ENCODE results near the gene SIGLECL1.

Gene SIGLECL1

DNA sequence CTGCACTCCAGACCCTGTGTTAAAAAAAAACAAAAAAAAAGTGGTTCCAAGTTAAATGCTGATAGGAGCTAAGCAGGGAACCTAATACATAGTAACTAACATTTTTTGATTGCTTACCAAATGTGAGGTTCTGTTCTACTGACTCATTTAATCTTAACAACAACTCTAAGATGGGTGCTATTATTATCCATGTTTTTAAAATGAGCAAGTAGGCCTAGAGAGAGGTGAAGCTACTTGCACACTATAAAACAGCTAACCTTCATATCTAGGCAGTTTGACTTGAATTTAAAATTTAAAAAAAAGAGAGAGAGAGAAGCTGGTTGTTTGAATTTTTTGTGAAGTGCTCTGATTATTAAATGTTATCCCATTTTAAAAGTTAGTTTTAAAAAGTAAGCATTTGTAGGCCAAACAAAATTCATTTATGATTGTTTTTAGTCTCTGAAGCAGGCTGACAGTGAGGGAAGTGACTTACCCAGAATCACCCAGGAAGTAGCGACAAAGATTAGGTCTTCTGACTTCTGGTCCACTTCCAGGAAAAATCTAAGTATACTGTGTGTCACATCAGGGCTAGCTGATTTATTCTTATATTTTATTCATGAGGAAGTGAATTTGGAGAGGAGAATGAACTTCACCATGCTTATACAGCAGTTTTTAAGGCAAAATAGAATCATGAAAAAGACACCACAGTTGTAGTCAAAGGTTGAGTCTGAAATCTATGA, 2.4 kb downstream of the SIGLECL1 start:
- DNase-seq: no peak

DNA sequence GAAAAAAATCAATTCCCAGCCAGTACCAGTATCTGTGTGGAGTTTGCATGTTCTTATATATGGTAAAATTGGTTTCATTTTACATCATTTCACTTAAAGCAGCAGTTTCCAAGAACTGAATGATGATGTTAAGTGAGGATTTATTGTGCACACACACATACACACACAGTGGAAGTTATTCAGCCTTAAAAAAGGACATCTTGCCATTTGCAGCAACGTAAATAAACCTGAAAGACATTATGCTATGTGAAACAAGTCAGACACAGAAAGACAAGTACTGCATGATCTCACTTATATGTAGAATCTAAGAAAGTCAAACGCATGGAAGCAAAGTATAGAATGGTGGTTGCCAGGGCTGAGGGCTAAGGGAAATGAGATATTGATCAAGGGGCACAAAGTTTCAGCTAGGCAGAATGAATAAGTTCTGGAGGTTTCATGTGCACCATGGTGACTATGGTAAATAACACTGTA, 5.3 kb downstream of the SIGLECL1 start:
- no peak for DNase-seq

DNA sequence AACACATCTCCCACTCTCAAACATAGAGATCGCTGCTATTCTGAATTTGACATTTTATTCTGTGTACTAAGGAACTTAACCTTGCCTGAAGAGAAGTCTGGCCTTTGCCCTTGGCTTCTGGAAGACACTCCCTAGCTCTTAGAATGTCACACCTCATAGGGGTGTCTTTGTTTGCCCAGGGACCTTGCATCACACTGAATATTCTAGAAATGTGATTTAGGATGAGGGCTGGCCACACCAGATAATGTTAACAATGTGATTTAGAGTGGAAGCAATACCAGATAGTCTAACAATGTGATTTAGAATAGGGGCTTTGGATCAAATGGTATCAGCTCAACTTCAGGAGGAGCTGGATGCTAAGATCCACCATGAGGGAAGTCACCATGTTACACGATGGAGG, 6.6 kb downstream of the SIGLECL1 start:
- no peak for DNase-seq

DNA sequence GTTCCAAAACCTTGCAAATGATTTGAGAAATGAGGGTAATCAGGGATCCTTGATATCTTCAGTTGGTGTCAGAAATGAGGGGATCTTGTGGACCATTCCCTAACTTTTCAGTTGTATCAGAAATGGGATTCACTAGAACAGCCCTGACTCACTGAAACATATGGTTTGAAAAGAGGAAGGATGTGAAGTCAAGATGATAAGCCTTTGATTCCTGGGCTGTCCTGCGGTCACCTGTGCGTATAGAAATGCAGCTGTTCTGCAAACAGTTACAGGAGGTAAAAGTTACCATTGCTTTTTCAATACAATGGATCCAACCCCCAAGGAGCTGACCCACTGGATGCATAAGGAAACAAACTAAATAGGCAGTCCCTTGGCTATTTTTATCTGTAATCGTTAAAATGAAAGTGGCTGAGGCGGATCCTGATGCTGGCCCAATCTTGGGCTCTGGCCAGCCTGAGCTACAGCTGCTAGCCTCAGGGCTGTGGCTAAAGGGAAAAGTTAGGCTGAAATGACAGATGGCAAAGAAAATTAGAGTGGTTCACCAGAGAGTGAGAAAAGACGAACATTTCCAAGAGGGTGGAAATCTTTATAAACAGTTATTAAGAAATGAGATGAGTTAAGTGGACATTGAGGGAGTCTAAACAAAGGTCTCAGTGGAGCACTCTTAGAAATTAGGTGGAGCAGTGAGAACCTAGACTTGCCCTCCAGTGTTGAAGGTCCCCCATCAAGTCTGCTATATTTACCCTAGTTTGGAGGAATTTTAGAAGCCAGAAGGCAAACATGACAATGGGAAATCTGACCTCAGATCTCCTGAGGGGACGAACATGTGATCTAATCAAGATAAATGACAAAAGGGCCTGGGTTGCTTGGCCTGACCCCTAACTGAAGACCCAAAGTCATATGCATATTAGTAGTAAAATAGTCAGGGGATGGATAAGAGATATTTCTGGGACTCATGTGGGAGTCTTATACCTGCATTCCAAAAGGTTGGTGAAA, 7.6 kb downstream of the SIGLECL1 start:
- DNase-seq: no peak

DNA sequence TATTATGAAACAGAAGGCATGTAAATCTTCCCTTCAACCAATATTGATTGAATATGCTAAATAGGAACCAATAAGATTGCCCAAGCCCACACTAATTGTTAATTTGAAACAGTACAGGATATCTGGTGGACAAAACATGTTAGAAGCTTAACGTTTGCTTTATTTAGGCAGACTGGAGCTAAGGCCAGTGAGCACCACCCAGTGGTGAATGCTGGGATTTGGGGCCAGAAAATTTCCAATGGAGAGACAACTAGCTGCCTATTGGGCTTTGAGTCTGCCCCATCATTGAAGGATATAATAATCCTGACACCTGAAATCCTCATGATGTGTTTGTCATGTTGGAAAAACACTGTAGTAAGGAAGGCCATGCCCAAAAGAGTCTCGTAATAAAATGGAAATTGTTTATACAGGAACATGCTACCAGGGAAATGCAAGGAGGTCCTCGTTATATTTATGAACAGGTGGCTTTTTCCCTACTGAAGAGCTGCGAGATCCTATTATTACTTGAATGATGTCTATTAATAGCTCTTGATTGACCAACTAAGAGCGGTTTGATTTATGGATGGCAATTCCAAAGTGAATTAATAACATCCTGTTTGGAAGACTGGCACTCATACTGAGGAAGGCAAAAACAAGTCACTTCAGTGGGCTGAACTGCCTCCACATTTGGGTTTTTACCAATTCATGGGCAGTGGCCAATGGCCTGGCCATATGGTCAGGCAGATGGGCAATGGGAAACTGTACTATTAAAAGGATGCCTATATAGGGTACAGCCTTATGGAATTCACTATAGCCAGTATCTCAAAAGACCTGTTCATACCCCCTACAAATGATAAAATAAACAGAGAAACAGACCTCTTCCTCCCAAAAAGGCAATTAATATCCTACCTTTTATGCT, 8.7 kb downstream of the SIGLECL1 start:
- DNase-seq: peak; percentile 36

DNA sequence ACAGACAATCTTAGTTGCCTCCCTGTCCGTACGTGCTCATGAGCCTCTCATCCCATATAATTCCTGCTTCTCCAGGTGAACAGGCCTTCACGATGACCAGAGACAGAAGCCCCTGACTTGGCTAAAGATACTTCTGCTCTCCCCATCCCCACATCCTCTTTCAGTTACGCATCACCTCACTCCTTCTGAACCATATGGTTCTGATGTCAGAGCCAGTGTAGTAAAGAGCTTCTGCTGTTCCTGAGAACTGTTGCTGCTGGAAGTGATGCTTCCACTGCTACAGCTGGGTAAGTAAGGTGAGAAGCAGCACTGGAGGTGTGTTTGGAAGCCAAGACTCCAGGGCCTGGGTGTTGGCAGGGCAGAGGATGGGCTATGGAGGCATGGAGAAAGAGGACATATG, 12.9 kb downstream of the SIGLECL1 start:
- no peak for DNase-seq

DNA sequence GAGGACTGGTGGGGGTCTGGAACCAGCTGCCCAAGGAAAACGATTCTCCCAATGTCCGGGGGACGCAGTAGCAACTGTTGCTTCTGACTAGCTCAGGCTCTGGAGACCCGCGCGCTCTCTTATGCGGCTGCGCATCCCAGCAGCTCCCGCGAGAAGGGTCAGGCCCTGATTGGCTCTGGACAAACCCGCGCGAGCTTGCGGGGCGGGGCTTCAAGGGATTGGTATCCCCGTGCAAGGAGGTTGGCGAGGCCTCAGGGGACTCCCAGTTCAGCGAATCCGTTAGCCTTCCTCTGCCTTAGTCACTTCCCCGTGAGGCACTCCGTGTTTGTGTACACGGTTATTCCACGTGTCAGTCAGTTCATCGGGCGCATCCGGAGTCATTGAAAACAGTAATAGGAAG, 20.2 kb downstream of the SIGLECL1 start:
- no peak for DNase-seq

DNA sequence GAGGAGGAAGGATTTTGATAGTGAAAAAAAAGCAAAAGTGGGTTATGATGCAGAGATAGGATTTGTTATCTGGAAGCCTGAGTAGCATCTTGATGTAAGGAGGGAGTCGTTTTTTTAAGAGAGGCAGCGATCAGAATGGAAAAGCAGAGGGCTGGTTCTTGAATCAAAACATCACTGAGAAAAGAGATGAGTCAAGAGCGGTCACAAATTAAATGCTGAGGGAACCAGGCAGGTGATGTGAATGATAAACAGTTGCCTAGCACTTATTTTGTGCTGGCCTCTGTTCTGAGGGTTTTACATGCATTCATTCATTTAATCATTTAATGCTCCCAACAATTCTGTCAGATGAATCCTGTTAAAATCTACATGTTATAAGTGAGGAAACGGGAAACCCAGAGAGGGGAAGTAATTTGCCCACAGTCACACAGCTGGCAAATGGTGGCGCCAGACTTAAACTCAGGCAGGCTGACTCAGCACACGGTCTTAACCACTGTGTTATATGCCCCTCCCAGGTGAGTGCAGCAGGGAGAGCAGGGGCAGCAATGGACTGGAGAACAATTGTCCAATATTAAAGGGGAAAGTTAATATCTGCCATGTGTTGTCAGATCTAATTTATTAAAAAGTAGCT, 21.4 kb downstream of the SIGLECL1 start:
- DNase-seq: no peak

DNA sequence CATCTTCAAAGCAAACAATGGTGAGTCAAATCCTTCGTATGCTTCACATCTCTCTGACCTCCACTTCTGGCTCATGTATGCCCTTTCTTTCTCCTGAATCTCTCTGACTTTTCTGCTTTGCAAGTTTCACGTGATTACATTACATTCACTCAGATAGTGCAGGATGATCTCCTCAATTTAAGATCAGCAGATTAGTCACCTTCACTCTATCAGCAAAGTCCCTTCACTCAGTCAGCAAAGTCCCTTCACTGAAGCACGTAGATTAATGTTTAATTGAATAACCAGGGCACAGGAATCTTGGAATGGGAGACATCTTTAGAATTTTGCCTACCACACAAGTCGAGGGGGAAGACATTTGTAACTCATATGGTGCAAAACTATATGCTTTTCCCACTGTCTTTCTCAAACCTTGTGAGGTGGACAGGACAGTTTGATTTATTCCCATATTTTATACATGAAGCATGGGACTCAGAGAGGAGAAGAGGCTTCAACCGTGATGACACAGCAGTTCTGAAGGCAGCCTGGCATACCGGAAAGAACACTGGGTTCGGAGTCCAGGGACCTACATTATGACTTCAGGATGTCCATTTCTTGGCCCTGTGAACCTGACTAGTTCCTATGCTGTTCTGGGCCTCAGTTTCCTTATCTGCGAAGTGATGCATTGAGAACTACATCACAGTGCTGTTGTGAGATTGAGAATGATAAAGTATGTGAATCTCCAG, 23.3 kb downstream of the SIGLECL1 start:
- no peak for DNase-seq

DNA sequence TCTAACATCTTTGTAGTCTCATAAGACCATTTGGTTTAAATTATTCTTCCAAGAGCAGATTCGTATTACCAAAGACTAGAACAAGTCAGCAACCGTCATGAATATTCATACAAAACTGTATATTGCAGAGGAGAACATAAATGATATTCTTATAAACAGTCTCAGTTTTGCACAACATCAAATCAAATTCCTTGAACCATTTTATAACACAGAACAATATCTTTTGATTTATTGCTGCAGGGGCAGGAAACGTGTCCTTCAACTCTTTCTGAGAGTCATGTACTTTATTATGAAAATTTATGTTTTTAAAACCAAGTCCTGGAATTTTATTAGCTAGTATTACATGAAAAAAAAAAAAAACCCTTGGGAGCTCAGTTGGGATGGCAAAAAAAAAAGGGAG, 26.2 kb downstream of the SIGLECL1 start:
- DNase-seq: no peak

DNA sequence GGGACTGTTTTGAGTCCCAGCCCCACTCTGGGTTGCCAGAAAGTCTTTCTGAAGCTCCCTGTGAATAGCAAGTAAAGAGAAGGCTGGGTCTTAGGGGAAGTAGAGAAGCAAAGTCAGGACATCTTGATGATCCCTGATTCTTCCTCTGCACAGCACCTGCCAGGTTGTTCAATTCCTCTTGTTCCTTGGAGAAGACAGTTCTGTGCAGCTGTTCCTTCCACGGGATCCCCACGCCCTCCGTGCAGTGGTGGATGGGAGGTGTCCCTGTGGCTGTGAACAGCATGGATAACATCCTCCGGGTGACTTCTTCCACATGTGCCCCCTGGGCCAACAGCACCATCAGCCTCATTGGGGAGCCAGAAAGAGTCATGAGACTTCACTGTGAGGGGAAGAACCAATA, 31.5 kb downstream of the SIGLECL1 start:
- no peak for DNase-seq

DNA sequence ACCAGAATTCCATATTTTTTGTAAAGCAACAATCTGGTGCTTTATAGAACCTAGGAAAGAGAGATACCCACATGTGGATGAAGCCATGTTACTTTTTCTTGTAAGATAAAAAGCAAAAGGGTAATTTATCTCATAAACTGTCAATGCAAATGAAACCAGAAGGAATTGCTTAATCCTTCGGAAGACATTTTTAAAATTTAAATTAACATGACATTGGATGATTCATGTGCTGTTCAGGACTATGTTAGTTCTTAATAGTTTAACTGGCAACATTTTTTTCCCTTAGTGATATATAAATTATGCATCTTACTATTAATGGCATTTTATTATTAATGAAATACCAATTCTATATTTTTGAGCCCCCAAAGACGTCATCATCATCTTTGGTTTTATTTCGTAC, 34.8 kb downstream of the SIGLECL1 start:
- DNase-seq: no peak

DNA sequence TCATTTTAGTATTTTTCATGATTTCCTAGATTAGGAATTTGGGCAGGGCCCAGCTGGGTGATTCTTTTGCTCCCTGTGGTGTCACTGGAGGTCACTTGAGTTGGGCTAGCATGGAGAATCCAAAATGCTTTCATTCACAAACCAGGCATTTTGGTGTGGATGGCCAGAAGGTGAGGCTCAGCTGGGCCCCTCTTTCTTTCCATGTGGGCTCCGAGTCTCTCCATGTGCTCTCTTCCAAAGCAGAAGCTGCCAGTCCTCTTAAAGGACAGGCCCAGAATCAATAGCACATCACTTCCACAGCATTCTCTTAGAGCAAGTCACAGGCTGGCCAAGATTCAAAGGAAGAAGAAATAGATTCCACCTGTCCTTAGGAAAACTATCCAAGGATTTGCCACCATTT, 38.8 kb downstream of the SIGLECL1 start:
- DNase-seq: no peak

DNA sequence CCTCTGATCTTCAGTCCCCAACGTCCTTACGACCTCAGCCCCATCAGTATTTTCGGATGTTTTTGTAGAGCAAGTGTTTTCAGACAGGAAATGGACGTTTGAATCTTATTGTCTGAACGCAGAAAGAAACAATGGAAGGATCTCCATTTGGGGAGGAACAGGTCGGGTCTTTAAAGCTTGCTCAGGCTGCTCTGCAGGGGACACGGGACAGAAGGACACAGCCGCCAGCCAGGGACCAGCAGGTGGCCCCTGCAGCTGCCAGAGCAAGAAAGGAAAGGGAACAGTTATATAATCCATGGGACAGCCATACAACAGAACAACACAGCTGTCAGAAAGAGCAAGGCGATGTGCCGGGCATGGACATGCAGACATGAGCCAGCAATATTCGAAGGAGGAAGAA, 42.1 kb downstream of the SIGLECL1 start:
- DNase-seq: peak; percentile 18

DNA sequence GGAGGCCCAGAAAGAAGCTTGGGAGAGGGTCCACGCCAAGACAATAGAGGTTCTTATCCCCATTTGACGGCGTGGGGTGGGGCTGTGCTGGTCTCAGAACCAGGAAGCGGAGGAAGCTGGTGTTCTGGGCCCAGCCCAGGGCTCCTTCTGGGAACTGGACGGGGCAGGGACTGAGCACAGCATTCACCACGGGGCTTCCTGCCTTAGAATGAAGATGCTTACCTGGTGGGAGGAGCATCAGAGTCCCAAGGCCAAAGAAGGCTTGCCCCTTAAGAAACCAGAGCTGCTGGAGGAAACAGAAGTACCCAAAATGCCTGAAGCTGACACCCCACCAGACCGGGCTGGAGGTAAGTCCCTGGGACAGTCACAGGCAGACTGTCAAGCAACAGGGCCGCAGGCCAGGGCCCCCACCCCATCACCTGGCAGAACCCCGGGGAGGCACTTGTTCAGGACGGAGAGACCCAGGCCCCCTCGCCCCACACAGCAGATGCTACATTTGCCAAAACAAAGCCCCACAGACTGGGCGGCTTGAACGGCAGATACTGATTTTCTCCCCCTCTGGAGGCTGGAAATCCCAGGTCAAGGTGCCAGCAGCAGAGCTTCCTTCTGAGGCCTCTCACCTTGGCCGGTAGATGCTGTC, 42.8 kb downstream of the SIGLECL1 start:
- no peak for DNase-seq

DNA sequence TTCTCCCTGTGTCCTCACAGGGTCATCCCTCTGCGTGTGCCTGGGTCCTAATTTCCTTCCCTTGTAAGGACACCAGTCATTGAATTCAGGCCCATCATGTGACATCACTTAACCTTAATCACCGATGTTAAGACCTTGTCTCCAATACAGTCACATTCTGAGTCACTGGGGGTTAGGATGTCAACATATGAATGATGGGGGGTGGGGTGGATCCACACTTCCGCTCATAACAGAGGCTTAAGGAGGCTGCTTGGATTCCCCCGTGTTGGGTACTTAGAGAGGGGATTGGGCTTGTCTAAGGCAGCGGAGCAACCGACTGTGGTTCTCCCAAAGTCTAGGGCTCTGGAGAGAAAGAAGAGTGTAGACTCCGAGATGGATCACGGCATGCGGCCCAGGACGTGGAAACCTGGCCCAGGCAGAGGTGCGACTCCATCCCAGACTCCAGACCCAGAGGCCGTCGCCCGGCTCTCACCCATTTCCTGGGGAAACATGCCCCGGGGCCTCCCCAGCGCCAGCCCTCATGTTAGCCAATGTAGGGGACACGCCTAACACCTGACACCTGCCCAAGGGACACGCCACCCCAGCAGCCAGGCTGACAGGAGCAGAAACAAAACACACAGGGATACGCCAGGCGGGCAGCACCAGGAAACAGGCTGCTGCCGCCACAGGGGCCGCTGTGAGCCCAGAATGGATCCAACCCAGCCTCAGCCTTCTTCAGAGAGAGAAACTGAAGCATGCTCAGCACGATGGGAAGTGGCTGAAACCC, 43.5 kb downstream of the SIGLECL1 start:
- no peak for DNase-seq

DNA sequence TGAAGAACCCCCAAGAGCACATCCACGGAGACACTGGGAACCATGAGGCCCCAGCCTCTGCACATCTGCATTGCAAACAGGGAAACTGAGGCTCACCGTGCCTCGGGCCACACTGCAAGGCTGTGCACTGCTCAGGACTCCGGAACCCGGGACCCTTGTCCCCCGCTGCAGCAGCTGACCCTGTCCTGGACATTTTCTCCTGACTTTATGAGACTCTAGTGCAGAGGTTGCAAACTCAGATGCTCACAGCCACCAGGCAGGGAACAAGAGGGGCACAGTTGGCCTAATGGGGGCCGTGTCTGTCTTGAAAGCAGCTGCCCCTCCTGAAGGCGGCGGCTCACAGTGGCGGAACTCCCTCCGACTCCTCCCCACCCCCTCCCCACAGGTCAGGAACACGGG, 44.1 kb downstream of the SIGLECL1 start:
- no peak for DNase-seq

DNA sequence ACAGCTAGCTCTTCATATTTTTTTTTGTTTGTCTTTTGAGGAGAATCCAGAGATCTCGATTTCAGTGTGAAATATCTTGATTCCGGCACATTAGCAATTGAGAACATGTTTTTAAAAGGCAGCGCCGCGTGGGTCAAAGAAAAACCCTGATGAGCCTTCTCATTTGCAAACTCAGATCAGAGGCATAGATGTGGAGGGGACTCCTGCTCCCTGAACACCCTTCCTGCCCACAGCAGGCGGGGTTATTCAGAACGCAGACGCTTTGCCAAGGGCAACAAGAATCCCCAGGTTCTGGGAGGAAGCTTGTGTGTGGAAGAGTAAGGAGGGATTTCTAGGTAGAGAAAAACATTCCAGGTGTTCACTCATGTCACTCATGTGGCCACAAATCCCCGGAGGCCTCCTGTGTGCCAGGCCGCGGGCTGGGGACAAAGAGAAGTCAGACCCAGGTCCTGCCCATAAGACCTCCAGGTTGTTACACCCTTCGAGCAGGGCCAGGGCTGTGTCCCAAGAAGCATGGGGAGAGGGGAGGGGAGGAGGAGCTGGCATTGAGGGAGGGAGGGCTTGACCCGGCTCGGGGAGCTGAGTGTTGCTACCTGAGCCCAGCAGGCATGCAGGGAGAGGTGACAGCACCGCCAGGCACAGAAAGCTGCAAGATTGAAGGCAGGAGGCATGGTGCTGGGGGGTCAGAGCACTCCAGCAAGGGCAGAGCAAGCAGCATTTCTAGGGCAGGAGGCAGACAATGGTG, 44.7 kb downstream of the SIGLECL1 start:
- no peak for DNase-seq

DNA sequence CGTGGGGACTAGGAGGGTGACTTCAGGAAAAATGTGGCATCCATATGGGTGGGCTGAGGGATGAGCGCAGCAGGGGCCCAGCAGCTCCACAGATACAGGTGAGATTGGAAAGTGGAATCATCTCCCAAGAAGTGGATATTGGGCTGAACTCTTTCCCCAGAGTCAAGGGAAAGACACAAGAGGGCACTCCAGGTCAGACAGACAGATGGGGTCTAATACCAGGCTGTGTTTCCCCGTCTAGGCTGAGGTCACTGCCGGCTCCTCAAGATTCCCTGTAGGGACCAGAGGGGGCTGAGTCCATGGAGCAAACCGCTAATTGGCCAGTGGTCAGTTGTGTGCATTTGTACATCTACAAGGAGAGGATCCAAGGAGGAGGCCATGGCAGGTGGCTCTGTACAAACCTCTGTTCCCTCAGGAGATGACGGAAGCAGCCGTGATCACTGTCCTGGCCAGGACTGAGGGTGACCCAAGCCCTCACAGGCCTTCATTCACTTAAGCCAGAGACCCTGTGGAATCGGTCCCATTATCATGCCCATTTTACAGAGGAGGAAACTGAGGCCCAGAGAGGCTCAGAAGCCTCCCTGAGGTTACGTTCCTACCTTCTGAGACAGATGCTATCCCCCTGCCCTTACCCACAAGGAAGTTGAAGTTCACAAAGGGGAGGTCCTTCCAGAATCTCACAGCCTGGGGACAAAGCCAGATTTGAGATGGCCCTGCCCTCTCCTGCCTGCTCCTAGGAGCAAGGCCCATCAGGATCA, 45.6 kb downstream of the SIGLECL1 start:
- DNase-seq: no peak
